ENCODE measurements around the gene GDF15.

Gene GDF15

GRCh38 chr19:18426416-18426767 lies 40.4 kb downstream of the GDF15 start:
- Mint-ChIP-seq H3K4me1 (ENCODE audit: low read depth) (peaks cover 45% of the 10 kb centered on the region), H3K9me3 (no peaks in the 10 kb centered on the region), H3K4me3 (no peak overlapping the region), H3K27me3 (no peaks in the 10 kb centered on the region), H3K27ac (no peak overlapping the region), H3K36me3 (ENCODE audit: low read depth) (no peaks in the 10 kb centered on the region)

GRCh38 chr19:18427080-18427742 lies 41.3 kb downstream of the GDF15 start:
- Mint-ChIP-seq H3K4me1 (ENCODE audit: low read depth) (peaks cover 40% of the 10 kb centered on the region), H3K27ac (no peak overlapping the region), H3K4me3 (no peak overlapping the region), H3K36me3 (ENCODE audit: low read depth) (no peaks in the 10 kb centered on the region), H3K9me3 (no peaks in the 10 kb centered on the region), H3K27me3 (no peaks in the 10 kb centered on the region)

- Mint-ChIP-seq H3K4me1 (ENCODE audit: low read depth) (peaks cover 38% of the 10 kb centered on the region), H3K27me3 (no peaks in the 10 kb centered on the region), H3K36me3 (ENCODE audit: low read depth) (no peaks in the 10 kb centered on the region), H3K27ac (no peak overlapping the region), H3K9me3 (no peaks in the 10 kb centered on the region), H3K4me3 (no peak overlapping the region)
These were observed 41.8 kb downstream of the GDF15 start for GRCh38 chr19:18427743-18428113.

GRCh38 chr19:18428173-18428786 lies 42.3 kb downstream of the GDF15 start:
- Mint-ChIP-seq H3K4me1 (ENCODE audit: low read depth) (peaks cover 34% of the 10 kb centered on the region), H3K27me3 (no peaks in the 10 kb centered on the region), H3K36me3 (ENCODE audit: low read depth) (no peaks in the 10 kb centered on the region), H3K9me3 (no peaks in the 10 kb centered on the region), H3K27ac (no peak overlapping the region), H3K4me3 (no peak overlapping the region)

GRCh38 chr19:18428787-18429674 lies 43.1 kb downstream of the GDF15 start:
- H3K4me1 Mint-ChIP-seq (ENCODE audit: low read depth): peaks cover 28% of the 10 kb centered on the region
- no peaks in the 10 kb centered on the region for H3K9me3 Mint-ChIP-seq
- no peaks in the 10 kb centered on the region for H3K27me3 Mint-ChIP-seq
- H3K27ac Mint-ChIP-seq: no peak overlapping the region
- no peak overlapping the region for H3K4me3 Mint-ChIP-seq
- no peaks in the 10 kb centered on the region for H3K36me3 Mint-ChIP-seq (ENCODE audit: low read depth)

GRCh38 chr19:18429717-18430416 lies 43.9 kb downstream of the GDF15 start:
- Mint-ChIP-seq H3K36me3 (ENCODE audit: low read depth) (no peaks in the 10 kb centered on the region), H3K4me1 (ENCODE audit: low read depth) (peaks cover 26% of the 10 kb centered on the region), H3K9me3 (no peaks in the 10 kb centered on the region)

GRCh38 chr19:18430417-18431144 lies 44.6 kb downstream of the GDF15 start:
- Mint-ChIP-seq H3K9me3 (no peaks in the 10 kb centered on the region), H3K4me3 (peak overlapping the region; percentile 37), H3K27ac (no peak overlapping the region), H3K27me3 (no peaks in the 10 kb centered on the region), H3K4me1 (ENCODE audit: low read depth) (peaks cover 26% of the 10 kb centered on the region), H3K36me3 (ENCODE audit: low read depth) (no peaks in the 10 kb centered on the region)

More at GRCh38 chr19:18429717-18430416, 43.9 kb downstream of the GDF15 start:
- Mint-ChIP-seq H3K4me3 (peak overlapping the region; percentile 52), H3K27ac (no peak overlapping the region), H3K27me3 (no peaks in the 10 kb centered on the region)

- peaks cover 29% of the 10 kb centered on the region for H3K4me1 Mint-ChIP-seq (ENCODE audit: low read depth)
- H3K36me3 Mint-ChIP-seq (ENCODE audit: low read depth): no peaks in the 10 kb centered on the region
- H3K4me3 Mint-ChIP-seq: no peak overlapping the region
- no peaks in the 10 kb centered on the region for H3K9me3 Mint-ChIP-seq
- H3K27me3 Mint-ChIP-seq: no peaks in the 10 kb centered on the region
- H3K27ac Mint-ChIP-seq: no peak overlapping the region
These were observed 45.6 kb downstream of the GDF15 start for GRCh38 chr19:18431351-18432197.

- Mint-ChIP-seq H3K27me3 (no peaks in the 10 kb centered on the region), H3K27ac (peak overlapping the region; percentile 40), H3K9me3 (no peaks in the 10 kb centered on the region), H3K36me3 (ENCODE audit: low read depth) (no peaks in the 10 kb centered on the region), H3K4me3 (peak overlapping the region; percentile 37), H3K4me1 (ENCODE audit: low read depth) (peaks cover 29% of the 10 kb centered on the region)
These were observed 46.5 kb downstream of the GDF15 start for GRCh38 chr19:18432275-18433014.

- H3K4me3 Mint-ChIP-seq: peak overlapping the region; percentile 37
- peak overlapping the region; percentile 40 for H3K27ac Mint-ChIP-seq
- peaks cover 29% of the 10 kb centered on the region for H3K4me1 Mint-ChIP-seq (ENCODE audit: low read depth)
- no peaks in the 10 kb centered on the region for H3K27me3 Mint-ChIP-seq
- H3K36me3 Mint-ChIP-seq (ENCODE audit: low read depth): no peaks in the 10 kb centered on the region
- H3K9me3 Mint-ChIP-seq: no peaks in the 10 kb centered on the region
These were observed 47.2 kb downstream of the GDF15 start for GRCh38 chr19:18433015-18433691.

GRCh38 chr19:18433735-18434398 lies 47.9 kb downstream of the GDF15 start:
- Mint-ChIP-seq H3K4me1 (ENCODE audit: low read depth) (peaks cover 29% of the 10 kb centered on the region), H3K4me3 (peak overlapping the region; percentile 17), H3K27me3 (no peaks in the 10 kb centered on the region), H3K27ac (no peak overlapping the region), H3K9me3 (no peaks in the 10 kb centered on the region), H3K36me3 (ENCODE audit: low read depth) (no peaks in the 10 kb centered on the region)

GRCh38 chr19:18434411-18435175 lies 48.6 kb downstream of the GDF15 start:
- Mint-ChIP-seq H3K4me3 (peak overlapping the region; percentile 17), H3K27me3 (no peaks in the 10 kb centered on the region), H3K9me3 (no peaks in the 10 kb centered on the region), H3K27ac (no peak overlapping the region), H3K4me1 (ENCODE audit: low read depth) (peaks cover 25% of the 10 kb centered on the region), H3K36me3 (ENCODE audit: low read depth) (no peaks in the 10 kb centered on the region)
